Measurements from ENCODE around the gene USP33. TPM values are rescaled to one million over a fixed set of nuclear protein-coding genes. Genes with fewer than 3 reads are reported as not detected.

Gene USP33
- polyA plus RNA-seq, 2 donors: 14.3 to 15.7 TPM

Other genes with a start within 250 kb of the USP33 start
- gene ZZZ3, start 77.2 kb downstream of the USP33 start, polyA plus RNA-seq: 1 to 10 TPM; 7.2 to 7.8 TPM
- 1 to 10 TPM; 1.0 to 1.9 TPM for gene MIGA1, start 19.8 kb upstream of the USP33 start, polyA plus RNA-seq
- gene NEXN, start 128.8 kb upstream of the USP33 start, polyA plus RNA-seq: 10 to 100 TPM; 10.9 to 16.2 TPM
- gene FUBP1, start 219.2 kb upstream of the USP33 start, polyA plus RNA-seq: 10 to 100 TPM; 25.7 to 38.6 TPM
- 1 to 10 TPM; 4.9 to 7.7 TPM for gene DNAJB4, start 245.1 kb upstream of the USP33 start, polyA plus RNA-seq